Loucy (cell line): ENCODE data around the gene HEPACAM.

ENCODE experiments used
- CTCF ChIP-seq: fragments of 200-600 bp; sonication (generic); conservative IDR thresholded peaks from 2 replicates; pipeline ENCODE4 v1.5.1; 2014; ENCODE audit warnings: mild to moderate bottlenecking, antibody characterized with exemption, low read length
- EZH2phosphoT487 ChIP-seq: fragments of 200-600 bp; IDR thresholded peaks from 2 replicates; pipeline ENCODE4 v1.6.1; 2018; ENCODE audit warnings: antibody characterized with exemption, mild to moderate bottlenecking, moderate library complexity, borderline replicate concordance

DNA sequence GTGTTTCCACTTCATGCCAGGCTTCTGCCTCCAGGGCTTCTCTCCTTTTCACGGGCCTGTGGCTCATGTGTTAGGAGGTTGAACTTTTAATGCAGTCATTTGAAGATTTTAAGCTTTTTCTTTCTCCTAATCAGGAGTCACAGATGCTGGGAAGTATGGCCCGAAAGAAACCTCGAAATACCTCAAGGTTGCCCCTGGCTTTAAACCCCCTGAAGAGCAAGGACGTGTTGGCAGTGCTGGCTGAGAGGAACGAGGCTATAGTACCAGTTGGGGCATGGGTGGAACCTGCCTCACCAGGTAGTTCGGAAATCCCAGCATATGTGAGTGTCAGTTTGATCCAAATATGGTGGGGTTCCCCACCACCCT lies 18.7 kb upstream of the HEPACAM start:
- TF ChIP-seq CTCF = no peak
- TF ChIP-seq EZH2phosphoT487 = no peak
